Measurements from ENCODE around the gene AUTS2. TPM values are rescaled to one million over a fixed set of nuclear protein-coding genes. Genes with fewer than 3 reads are reported as not detected.

AUTS2 gene
- total RNA-seq, 1 donor from 2014 or later = 125 TPM

- Mint-ChIP-seq H3K27me3 (peaks cover 52% of the 10 kb centered on the region), H3K4me3 (ENCODE audit: low read depth) (no peak overlapping the region), H3K36me3 (ENCODE audit: insufficient read depth) (no peaks in the 10 kb centered on the region), H3K9me3 (ENCODE audit: low read depth) (no peaks in the 10 kb centered on the region), H3K27ac (no peak overlapping the region), H3K4me1 (ENCODE audit: low read depth) (peaks cover 39% of the 10 kb centered on the region)
- DNase-seq (ENCODE audit: low spot score, unreplicated experiment) = no peak
- TF ChIP-seq CTCF (IDR thresholded peaks at IDR 0.05; ENCODE audit: unreplicated experiment) = no peak
These were observed 104.8 kb downstream of the AUTS2 start for GRCh38 chr7:69703099-69703498.

- H3K9me3 Mint-ChIP-seq (ENCODE audit: low read depth) = no peaks in the 10 kb centered on the region
- peaks cover 45% of the 10 kb centered on the region for H3K4me1 Mint-ChIP-seq (ENCODE audit: low read depth)
- H3K36me3 Mint-ChIP-seq (ENCODE audit: insufficient read depth) = no peaks in the 10 kb centered on the region
- no peak for TF ChIP-seq CTCF (IDR thresholded peaks at IDR 0.05; ENCODE audit: unreplicated experiment)
- H3K27ac Mint-ChIP-seq = peak overlapping the region; percentile 26
- H3K27me3 Mint-ChIP-seq = peaks cover 60% of the 10 kb centered on the region
- no peak for DNase-seq (ENCODE audit: low spot score, unreplicated experiment)
- no peak overlapping the region for H3K4me3 Mint-ChIP-seq (ENCODE audit: low read depth)
These were observed 107.8 kb downstream of the AUTS2 start for GRCh38 chr7:69706070-69706469.

DNA sequence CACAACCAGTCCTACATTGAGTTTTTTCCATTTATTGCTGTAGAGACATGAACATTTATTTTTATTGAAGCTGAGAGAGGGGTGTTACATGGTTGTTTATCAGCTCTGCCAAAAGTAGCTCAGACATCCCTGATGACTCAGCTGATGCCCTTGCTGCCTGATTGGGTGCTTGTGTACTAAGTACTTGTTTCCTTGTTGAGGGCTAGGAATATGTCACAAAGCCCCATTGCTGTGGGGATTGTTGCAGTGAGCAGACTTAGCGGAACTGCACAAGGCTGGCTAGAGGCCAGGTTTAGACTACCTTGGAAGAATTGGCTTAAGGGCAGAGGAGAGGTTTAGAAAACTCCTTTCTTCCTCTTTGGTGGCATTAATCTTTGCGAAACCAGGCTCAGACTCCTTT, 110.6 kb downstream of the AUTS2 start:
- Mint-ChIP-seq H3K4me3 (ENCODE audit: low read depth) (no peak overlapping the region), H3K36me3 (ENCODE audit: insufficient read depth) (no peaks in the 10 kb centered on the region), H3K27ac (no peak overlapping the region), H3K27me3 (peaks cover 37% of the 10 kb centered on the region), H3K4me1 (ENCODE audit: low read depth) (peaks cover 29% of the 10 kb centered on the region), H3K9me3 (ENCODE audit: low read depth) (peaks cover 3% of the 10 kb centered on the region)
- DNase-seq (ENCODE audit: low spot score, unreplicated experiment) = no peak
- no peak for TF ChIP-seq CTCF (IDR thresholded peaks at IDR 0.05; ENCODE audit: unreplicated experiment)

DNA sequence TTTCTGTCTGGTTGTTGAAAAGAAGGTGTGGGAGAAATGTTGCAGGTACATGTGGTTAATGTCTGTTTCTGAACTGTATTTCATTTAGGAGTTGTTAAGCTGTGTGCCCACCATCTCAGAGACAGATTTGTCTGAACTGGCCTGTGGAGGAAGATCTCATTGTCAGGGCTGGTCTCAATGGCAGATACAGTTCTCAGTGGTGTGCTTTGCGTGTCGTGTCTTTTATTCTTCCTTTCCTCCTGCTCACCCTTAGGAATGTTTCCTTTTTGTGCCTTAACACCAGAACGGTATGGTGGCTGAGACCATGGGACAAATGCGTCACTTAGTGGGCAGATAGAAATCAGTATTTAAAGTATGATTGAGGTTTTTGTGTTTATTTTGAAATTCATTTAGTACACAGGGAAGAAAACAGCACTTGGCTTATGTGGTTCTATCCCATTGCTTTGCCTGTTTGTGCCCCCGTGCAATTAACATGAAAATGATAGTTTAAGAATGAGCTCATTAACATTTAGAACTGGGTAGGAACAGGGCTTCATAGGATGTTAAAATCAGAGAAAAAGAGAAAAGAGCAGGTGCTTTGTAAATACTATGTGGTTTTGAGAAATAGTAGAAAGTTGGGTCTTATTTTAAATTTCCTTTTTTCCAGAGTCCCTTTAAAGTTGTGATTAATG, 112.6 kb downstream of the AUTS2 start:
- no peak overlapping the region for H3K27ac Mint-ChIP-seq
- no peak overlapping the region for H3K4me3 Mint-ChIP-seq (ENCODE audit: low read depth)
- H3K9me3 Mint-ChIP-seq (ENCODE audit: low read depth) = peaks cover 3% of the 10 kb centered on the region
- TF ChIP-seq CTCF (IDR thresholded peaks at IDR 0.05; ENCODE audit: unreplicated experiment) = no peak
- DNase-seq (ENCODE audit: low spot score, unreplicated experiment) = no peak
- H3K4me1 Mint-ChIP-seq (ENCODE audit: low read depth) = peaks cover 27% of the 10 kb centered on the region
- H3K27me3 Mint-ChIP-seq = peaks cover 32% of the 10 kb centered on the region
- no peaks in the 10 kb centered on the region for H3K36me3 Mint-ChIP-seq (ENCODE audit: insufficient read depth)

DNA sequence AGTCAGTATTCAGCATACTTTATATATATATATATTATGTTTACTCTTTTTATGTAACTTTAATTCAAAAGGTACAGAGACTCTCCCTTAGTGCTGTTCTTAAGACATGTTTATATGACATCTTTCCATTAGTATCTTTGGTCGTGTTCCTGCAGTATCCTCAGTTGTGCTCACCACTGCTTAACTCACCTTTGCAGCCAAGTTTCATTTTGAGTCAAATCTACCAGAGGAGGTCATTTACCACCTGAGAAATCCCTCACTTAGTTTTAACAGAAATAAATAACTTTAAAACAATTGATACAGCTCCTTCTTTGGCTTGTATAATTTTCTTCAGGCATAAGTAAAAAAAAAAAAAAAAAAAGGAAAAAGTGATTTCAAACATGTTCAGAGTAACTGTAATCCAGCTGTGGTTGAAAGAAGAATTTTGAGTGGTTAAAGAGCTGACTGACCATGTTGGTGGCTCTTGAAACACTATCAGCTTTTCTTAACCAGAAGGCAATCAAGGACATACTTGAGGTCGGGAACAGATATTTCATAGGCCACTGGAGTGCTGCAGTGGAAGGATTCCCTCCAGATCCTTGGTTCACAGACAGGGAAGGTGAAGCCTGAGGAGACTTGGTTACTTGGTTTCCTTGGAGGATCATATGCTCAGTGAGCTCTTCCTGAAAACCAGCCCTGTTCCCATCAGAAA, 116.8 kb downstream of the AUTS2 start:
- no peak for TF ChIP-seq CTCF (IDR thresholded peaks at IDR 0.05; ENCODE audit: unreplicated experiment)
- H3K4me1 Mint-ChIP-seq (ENCODE audit: low read depth) = peaks cover 12% of the 10 kb centered on the region

More for the DNA sequence above, 116.8 kb downstream of the AUTS2 start:
- DNase-seq (ENCODE audit: low spot score, unreplicated experiment) = no peak
- H3K27me3 Mint-ChIP-seq = peaks cover 9% of the 10 kb centered on the region
- H3K36me3 Mint-ChIP-seq (ENCODE audit: insufficient read depth) = no peaks in the 10 kb centered on the region
- H3K27ac Mint-ChIP-seq = no peak overlapping the region
- H3K9me3 Mint-ChIP-seq (ENCODE audit: low read depth) = peaks cover 3% of the 10 kb centered on the region
- H3K4me3 Mint-ChIP-seq (ENCODE audit: low read depth) = no peak overlapping the region
